Stimulated activated CD8-positive, alpha-beta memory T cell treated with anti-CD3 and anti-CD28 coated beads, Interleukin-12 subunit alpha, Interleukin-12 subunit beta, amount 100 ng/mL, for 1 hour (primary cell): Measurements from ENCODE around the gene NEK8.
"Not testable (repeated sequence)": the region's sequence is repeated elsewhere in the genome, so short reads cannot be mapped to it uniquely, and the experiment has no call there.

Experiments
- DNase-seq: peaks from one replicate; pipeline ENCODE4 v3.0.0-alpha.2; 2020; ENCODE audit warnings: low read depth

NEK8 gene

GRCh38 chr17:28763804-28764266 lies 35.2 kb downstream of the NEK8 start:
- peak; percentile 71 for DNase-seq

- DNase-seq, result no peak
These were observed 36.5 kb downstream of the NEK8 start for GRCh38 chr17:28765038-28765437.

GRCh38 chr17:28773736-28774135 lies 45.1 kb downstream of the NEK8 start:
- no peak for DNase-seq

DNA sequence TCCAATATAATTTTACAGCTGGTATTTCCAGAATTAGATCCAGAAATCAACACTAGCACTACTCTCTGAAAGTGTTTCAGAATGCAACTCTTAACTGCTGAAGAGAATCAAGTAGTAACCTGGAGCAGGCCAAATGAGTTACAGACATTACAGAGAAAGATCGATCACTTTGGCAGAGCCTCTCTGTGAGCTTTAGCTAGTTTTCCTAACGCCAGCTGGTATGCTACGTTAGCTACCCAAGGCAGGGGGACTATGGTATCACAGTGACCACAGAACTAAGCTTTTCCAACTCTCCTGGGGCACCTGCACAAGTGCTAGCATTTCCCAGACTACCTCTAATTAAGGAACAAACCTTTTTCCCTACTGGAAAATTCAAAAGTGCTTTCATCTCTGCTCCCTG lies 45.6 kb downstream of the NEK8 start:
- DNase-seq, result no peak

DNA sequence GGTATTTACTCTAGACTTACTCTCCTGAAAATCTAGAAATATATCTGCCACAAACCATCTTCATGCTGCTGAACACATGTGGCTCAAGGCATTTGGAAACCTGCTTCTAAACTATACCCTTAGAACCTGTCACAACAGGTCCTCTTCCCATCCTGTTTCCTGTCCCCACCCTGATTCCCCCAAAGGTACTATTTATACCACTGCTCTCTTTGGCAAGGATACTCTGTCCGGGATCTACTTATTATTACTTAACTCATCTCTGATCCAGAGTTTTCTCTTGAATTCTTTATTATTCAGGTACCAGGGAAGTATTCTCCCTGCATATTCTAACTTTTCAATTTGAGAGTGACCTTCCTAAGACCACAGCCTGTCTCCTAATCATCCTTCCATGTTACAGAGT lies 48.6 kb downstream of the NEK8 start:
- DNase-seq, result no peak

- DNase-seq, result not testable (repeated sequence)
These were observed 51.0 kb downstream of the NEK8 start for GRCh38 chr17:28779601-28780000.

DNA sequence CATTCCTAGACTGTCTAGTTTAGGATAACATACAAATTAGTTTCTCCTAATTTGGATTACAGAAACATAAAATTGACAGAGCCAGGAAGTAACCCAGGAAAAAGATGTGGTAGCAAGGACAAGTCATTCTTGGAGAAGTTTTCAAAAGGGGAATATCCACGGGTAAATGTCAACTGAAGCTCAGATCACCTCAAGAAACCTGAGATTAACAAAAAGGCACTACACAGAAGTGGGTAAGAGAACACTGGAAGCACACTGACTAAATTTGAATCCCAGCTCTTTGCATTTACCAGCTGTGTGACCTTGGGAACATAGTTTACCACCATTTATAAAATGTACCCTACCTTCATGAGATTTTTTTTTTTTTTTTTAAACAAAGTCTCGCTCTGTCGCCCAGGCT lies 54.6 kb downstream of the NEK8 start:
- DNase-seq, result no peak

DNA sequence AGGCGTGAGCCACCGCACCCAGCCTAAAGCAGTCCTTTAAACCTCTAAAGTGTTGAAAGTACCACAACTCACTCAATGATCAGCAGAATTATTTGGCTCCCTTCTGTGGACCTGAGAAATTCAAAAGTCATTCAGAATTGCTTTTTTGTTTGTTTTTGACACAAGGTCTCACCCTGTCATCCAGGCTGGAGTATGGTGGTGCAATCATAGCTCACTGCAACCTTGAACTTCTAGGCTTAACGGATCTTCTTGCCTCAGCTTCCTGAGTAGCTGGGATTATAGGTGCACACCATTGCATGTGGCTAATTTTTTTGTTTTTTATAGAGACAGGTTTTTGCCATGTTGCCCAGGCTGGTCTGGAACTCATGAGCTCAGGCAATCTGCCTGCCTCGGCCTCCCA lies 59.5 kb downstream of the NEK8 start:
- no peak for DNase-seq
